H1 (cell line): ENCODE measurements around the gene KLF13. TPM values are rescaled to one million over a fixed set of nuclear protein-coding genes. Genes with fewer than 3 reads are reported as not detected.

Experiments
- polyA plus RNA-seq, 7 experiments: library from polyadenylated mRNA; depleted of rRNA in 3 of 7; stranded (reverse) in 5 of 7; unstranded in 2 of 7; fragments of >200 nt in 5 of 7; fragments of 200-250 nt in 2 of 7; gene quantifications; 1 replicate in 5 of 7; 2 replicates in 1 of 7; 4 replicates in 1 of 7; pipeline versions ENCODE4 v1.2.1 to v1.2.3, GENCODE V29; 2011 to 2013; ENCODE audit warnings: missing spikeins in 2 of 7, mixed read lengths in 2 of 7
- total RNA-seq: library from RNA; stranded (reverse); fragmentation: NEBNext Ultra II Directional; extraction: Animal tissue kit (Norgen Biotek cat#: 25700); gene quantifications from 2 replicates; pipeline ENCODE4 v1.2.1, GENCODE V29; 2021
- TF ChIP-seq, protein P1 (sequence below): fragments of 300-600 bp; sonication (generic); IDR thresholded peaks from 2 replicates; pipeline ENCODE4 v1.7.1; 2012; ENCODE audit warnings: low read length, moderate library complexity, mild to moderate bottlenecking, inconsistent platforms; ENCODE audit not compliant: insufficient replicate concordance

KLF13 gene
- total and polyA plus RNA-seq, 2 of the 8 experiments (the other 6 are each of a cell fraction or from before 2014, with no cell fraction given) = 18.3 to 33.4 TPM

DNA sequence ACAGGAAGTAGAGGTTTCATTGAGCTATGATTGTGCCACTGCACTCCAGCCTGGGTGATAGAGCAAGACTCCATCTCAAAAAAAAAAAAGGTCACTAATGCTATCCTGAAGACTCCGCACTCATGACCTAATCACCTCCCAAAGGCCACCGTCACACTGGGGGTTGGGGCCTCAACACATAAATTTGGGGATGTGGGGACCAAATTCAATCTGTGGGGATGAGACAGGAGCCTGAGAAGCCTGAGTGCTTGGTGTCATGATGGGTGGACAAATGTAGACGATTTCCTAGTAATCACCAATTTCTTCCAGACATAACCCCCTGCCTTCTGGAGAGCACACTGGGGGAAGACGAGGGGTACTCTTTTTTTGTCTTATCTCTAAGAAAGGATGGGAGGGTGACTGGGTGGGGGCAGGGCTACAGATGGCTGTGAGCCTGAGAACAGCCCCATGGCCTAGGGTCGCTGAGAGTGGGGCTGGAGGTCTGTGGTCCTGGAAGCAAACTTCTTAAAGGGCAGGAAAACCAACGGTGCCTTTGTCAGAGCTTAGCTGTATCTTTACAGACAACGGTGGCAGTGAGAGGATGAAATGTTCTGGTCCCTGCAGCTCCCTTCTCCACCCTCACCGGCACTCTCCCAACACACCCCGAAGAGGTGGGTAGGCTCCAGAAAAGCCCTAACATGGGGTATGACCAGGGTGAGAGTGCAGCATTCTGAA, 16.6 kb upstream of the KLF13 start (continued):
- TF ChIP-seq, protein P1, sequence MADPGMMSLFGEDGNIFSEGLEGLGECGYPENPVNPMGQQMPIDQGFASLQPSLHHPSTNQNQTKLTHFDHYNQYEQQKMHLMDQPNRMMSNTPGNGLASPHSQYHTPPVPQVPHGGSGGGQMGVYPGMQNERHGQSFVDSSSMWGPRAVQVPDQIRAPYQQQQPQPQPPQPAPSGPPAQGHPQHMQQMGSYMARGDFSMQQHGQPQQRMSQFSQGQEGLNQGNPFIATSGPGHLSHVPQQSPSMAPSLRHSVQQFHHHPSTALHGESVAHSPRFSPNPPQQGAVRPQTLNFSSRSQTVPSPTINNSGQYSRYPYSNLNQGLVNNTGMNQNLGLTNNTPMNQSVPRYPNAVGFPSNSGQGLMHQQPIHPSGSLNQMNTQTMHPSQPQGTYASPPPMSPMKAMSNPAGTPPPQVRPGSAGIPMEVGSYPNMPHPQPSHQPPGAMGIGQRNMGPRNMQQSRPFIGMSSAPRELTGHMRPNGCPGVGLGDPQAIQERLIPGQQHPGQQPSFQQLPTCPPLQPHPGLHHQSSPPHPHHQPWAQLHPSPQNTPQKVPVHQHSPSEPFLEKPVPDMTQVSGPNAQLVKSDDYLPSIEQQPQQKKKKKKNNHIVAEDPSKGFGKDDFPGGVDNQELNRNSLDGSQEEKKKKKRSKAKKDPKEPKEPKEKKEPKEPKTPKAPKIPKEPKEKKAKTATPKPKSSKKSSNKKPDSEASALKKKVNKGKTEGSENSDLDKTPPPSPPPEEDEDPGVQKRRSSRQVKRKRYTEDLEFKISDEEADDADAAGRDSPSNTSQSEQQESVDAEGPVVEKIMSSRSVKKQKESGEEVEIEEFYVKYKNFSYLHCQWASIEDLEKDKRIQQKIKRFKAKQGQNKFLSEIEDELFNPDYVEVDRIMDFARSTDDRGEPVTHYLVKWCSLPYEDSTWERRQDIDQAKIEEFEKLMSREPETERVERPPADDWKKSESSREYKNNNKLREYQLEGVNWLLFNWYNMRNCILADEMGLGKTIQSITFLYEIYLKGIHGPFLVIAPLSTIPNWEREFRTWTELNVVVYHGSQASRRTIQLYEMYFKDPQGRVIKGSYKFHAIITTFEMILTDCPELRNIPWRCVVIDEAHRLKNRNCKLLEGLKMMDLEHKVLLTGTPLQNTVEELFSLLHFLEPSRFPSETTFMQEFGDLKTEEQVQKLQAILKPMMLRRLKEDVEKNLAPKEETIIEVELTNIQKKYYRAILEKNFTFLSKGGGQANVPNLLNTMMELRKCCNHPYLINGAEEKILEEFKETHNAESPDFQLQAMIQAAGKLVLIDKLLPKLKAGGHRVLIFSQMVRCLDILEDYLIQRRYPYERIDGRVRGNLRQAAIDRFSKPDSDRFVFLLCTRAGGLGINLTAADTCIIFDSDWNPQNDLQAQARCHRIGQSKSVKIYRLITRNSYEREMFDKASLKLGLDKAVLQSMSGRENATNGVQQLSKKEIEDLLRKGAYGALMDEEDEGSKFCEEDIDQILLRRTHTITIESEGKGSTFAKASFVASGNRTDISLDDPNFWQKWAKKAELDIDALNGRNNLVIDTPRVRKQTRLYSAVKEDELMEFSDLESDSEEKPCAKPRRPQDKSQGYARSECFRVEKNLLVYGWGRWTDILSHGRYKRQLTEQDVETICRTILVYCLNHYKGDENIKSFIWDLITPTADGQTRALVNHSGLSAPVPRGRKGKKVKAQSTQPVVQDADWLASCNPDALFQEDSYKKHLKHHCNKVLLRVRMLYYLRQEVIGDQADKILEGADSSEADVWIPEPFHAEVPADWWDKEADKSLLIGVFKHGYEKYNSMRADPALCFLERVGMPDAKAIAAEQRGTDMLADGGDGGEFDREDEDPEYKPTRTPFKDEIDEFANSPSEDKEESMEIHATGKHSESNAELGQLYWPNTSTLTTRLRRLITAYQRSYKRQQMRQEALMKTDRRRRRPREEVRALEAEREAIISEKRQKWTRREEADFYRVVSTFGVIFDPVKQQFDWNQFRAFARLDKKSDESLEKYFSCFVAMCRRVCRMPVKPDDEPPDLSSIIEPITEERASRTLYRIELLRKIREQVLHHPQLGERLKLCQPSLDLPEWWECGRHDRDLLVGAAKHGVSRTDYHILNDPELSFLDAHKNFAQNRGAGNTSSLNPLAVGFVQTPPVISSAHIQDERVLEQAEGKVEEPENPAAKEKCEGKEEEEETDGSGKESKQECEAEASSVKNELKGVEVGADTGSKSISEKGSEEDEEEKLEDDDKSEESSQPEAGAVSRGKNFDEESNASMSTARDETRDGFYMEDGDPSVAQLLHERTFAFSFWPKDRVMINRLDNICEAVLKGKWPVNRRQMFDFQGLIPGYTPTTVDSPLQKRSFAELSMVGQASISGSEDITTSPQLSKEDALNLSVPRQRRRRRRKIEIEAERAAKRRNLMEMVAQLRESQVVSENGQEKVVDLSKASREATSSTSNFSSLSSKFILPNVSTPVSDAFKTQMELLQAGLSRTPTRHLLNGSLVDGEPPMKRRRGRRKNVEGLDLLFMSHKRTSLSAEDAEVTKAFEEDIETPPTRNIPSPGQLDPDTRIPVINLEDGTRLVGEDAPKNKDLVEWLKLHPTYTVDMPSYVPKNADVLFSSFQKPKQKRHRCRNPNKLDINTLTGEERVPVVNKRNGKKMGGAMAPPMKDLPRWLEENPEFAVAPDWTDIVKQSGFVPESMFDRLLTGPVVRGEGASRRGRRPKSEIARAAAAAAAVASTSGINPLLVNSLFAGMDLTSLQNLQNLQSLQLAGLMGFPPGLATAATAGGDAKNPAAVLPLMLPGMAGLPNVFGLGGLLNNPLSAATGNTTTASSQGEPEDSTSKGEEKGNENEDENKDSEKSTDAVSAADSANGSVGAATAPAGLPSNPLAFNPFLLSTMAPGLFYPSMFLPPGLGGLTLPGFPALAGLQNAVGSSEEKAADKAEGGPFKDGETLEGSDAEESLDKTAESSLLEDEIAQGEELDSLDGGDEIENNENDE = no peak
